H9 (cell line): ENCODE results near the gene XAGE2. TPM values are rescaled to one million over a fixed set of nuclear protein-coding genes. Genes with fewer than 3 reads are reported as not detected.
"Not testable (repeated sequence)": the region's sequence is repeated elsewhere in the genome, so short reads cannot be mapped to it uniquely, and the experiment has no call there.

Experiments
- DNase-seq: peaks from one replicate; pipeline ENCODE4 v3.0.0-alpha.2; 2017
- H2AFZ ChIP-seq: one replicate; pipeline ENCODE4 v1.6.1; 2013; ENCODE audit warnings: mild to moderate bottlenecking, low read length, control low read depth, moderate library complexity
- H2AK5ac ChIP-seq: 2 replicates; pipeline ENCODE4 v1.6.1; 2013; ENCODE audit warnings: low read length, control low read depth, mixed read lengths; ENCODE audit not compliant: insufficient read length
- H2BK120ac ChIP-seq: one replicate; pipeline ENCODE4 v1.6.1; 2013; ENCODE audit warnings: low read depth, mild to moderate bottlenecking, low read length, control low read depth, inconsistent platforms; ENCODE audit not compliant: poor library complexity, severe bottlenecking
- H2BK12ac ChIP-seq: 2 replicates; pipeline ENCODE4 v1.6.1; 2013; ENCODE audit warnings: low read length, control low read depth, mixed read lengths, low read depth; ENCODE audit not compliant: insufficient read length
- H2BK15ac ChIP-seq: 2 replicates; pipeline ENCODE4 v1.6.1; 2013; ENCODE audit warnings: low read depth, low read length, control low read depth
- H2BK20ac ChIP-seq: one replicate; pipeline ENCODE4 v1.6.1; 2013; ENCODE audit warnings: low read depth, mild to moderate bottlenecking, low read length, control low read depth, inconsistent platforms; ENCODE audit not compliant: poor library complexity, severe bottlenecking
- H2BK5ac ChIP-seq: 2 replicates; pipeline ENCODE4 v1.6.1; 2013; ENCODE audit warnings: low read length, control low read depth, mixed read lengths; ENCODE audit not compliant: insufficient read length
- H3K14ac ChIP-seq: 2 replicates; pipeline ENCODE4 v1.6.1; 2013; ENCODE audit warnings: low read length, control low read depth; ENCODE audit not compliant: insufficient read depth
- H3K18ac ChIP-seq: 2 replicates; pipeline ENCODE4 v1.6.1; 2013; ENCODE audit warnings: low read depth, mild to moderate bottlenecking, mixed read lengths, low read length, control low read depth; ENCODE audit not compliant: insufficient read length
- H3K23ac ChIP-seq: 2 replicates; pipeline ENCODE4 v1.6.1; 2013; ENCODE audit warnings: low read length, control low read depth, mixed read lengths, low read depth; ENCODE audit not compliant: insufficient read length
- H3K23me2 ChIP-seq: 2 replicates; pipeline ENCODE4 v1.6.1; 2013; ENCODE audit warnings: low read depth, mild to moderate bottlenecking, mixed read lengths, low read length, control low read depth; ENCODE audit not compliant: insufficient read length, poor library complexity, severe bottlenecking
- H3K27ac ChIP-seq: 2 replicates; pipeline ENCODE4 v1.5.1; 2013; ENCODE audit warnings: low read length, control low read depth, mixed read lengths, low read depth; ENCODE audit not compliant: insufficient read length
- H3K27me3 ChIP-seq: 2 replicates; pipeline ENCODE4 v1.6.1; 2013; ENCODE audit warnings: low read length, control low read depth, inconsistent platforms; ENCODE audit not compliant: insufficient read depth
- H3K4ac ChIP-seq: 2 replicates; pipeline ENCODE4 v1.6.1; 2013; ENCODE audit warnings: low read depth, mild to moderate bottlenecking, control low read depth, inconsistent platforms, low read length, moderate library complexity
- H3K4me1 ChIP-seq: 2 replicates; pipeline ENCODE4 v1.6.1; 2013; ENCODE audit warnings: low read length, control low read depth, inconsistent platforms; ENCODE audit not compliant: insufficient read depth
- H3K4me2 ChIP-seq: 2 replicates; pipeline ENCODE4 v1.6.1; 2013; ENCODE audit warnings: low read length, control low read depth, mixed read lengths; ENCODE audit not compliant: insufficient read length, insufficient read depth
- H3K56ac ChIP-seq: 2 replicates; pipeline ENCODE4 v1.6.1; 2013; ENCODE audit warnings: low read depth, mild to moderate bottlenecking, mixed read lengths, low read length, control low read depth; ENCODE audit not compliant: insufficient read length
- H3K79me1 ChIP-seq: 2 replicates; pipeline ENCODE4 v1.6.1; 2013; ENCODE audit warnings: low read depth, mild to moderate bottlenecking, moderate library complexity, low read length, control low read depth, inconsistent platforms; ENCODE audit not compliant: insufficient read depth, poor library complexity, severe bottlenecking
- H3K79me2 ChIP-seq: 2 replicates; pipeline ENCODE4 v1.6.1; 2013; ENCODE audit warnings: low read length, control low read depth, inconsistent platforms; ENCODE audit not compliant: insufficient read depth
- H3K9ac ChIP-seq: 2 replicates; pipeline ENCODE4 v1.6.1; 2013; ENCODE audit warnings: low read length, control low read depth, mixed read lengths; ENCODE audit not compliant: insufficient read length; ENCODE audit errors: extremely low read depth
- H3K9me3 ChIP-seq: one replicate; pipeline ENCODE4 v1.6.1; 2013; ENCODE audit warnings: low read depth, low read length, inconsistent platforms; ENCODE audit not compliant: control insufficient read depth
- H3T11ph ChIP-seq: one replicate; pipeline ENCODE4 v1.6.1; 2013; ENCODE audit warnings: mild to moderate bottlenecking, low read length, control low read depth, inconsistent platforms
- H4K20me1 ChIP-seq: one replicate; pipeline ENCODE4 v1.6.1; 2013; ENCODE audit not compliant: control insufficient read depth, insufficient read length, insufficient read depth
- H4K5ac ChIP-seq: 2 replicates; pipeline ENCODE4 v1.6.1; 2013; ENCODE audit warnings: low read depth, mild to moderate bottlenecking, mixed read lengths, low read length, control low read depth; ENCODE audit not compliant: insufficient read length
- H4K8ac ChIP-seq: replicated peaks from 2 replicates; pipeline ENCODE4 v1.6.1; 2013; ENCODE audit warnings: low read length, control low read depth, mixed read lengths, low read depth; ENCODE audit not compliant: insufficient read length
- H4K91ac ChIP-seq: 2 replicates; pipeline ENCODE4 v1.6.1; 2013; ENCODE audit warnings: low read depth, mild to moderate bottlenecking, moderate library complexity, mixed read lengths, low read length, control low read depth; ENCODE audit not compliant: insufficient read length
- H3K27ac Mint-ChIP-seq, 3 experiments: 2 replicates in 2 of 3; 3 replicates in 1 of 3; pipeline ENCODE4 v1.8.0; 2020 to 2021; ENCODE audit warnings: mixed read lengths in 3 of 3, mild to moderate bottlenecking in 1 of 3, moderate library complexity in 1 of 3
- H3K27me3 Mint-ChIP-seq: 2 replicates; pipeline ENCODE4 v1.8.0; 2021; ENCODE audit warnings: low read depth, mild to moderate bottlenecking, moderate library complexity, mixed read lengths
- H3K36me3 Mint-ChIP-seq, 3 experiments: 2 replicates in 2 of 3; 3 replicates in 1 of 3; pipeline ENCODE4 v1.8.0; 2020 to 2021; ENCODE audit warnings: low read depth in 3 of 3, mixed read lengths in 3 of 3; ENCODE audit not compliant: insufficient read depth in 1 of 3
- H3K4me1 Mint-ChIP-seq, 2 experiments: 2 replicates each; pipeline ENCODE4 v1.8.0; 2020; ENCODE audit warnings: mixed read lengths in 2 of 2
- H3K4me3 Mint-ChIP-seq, 2 experiments: 2 replicates in 1 of 2; 3 replicates in 1 of 2; pipeline ENCODE4 v1.8.0; 2020 to 2021; ENCODE audit warnings: mild to moderate bottlenecking in 2 of 2, mixed read lengths in 2 of 2, moderate library complexity in 1 of 2
- H3K9me3 Mint-ChIP-seq, 2 experiments: 2 replicates in 1 of 2; 3 replicates in 1 of 2; pipeline ENCODE4 v1.8.0; 2020; ENCODE audit warnings: mild to moderate bottlenecking in 2 of 2, mixed read lengths in 2 of 2, moderate library complexity in 1 of 2
- WGBS: extraction: QIAGEN DNeasy Blood & Tissue Kit; methylation state at CpG from one replicate; pipeline ENCODE4 v1.1.7; 2013; ENCODE audit warnings: missing lambda C conversion rate, low lambda C conversion rate, mixed read lengths; ENCODE audit not compliant: insufficient read length; ENCODE audit errors: extremely low coverage; 5-methylcytosine and 5-hydroxymethylcytosine counted together
- total RNA-seq: library from RNA; stranded (reverse); gene quantifications from 2 replicates; pipeline ENCODE4 v1.2.1, GENCODE V29; 2021
- TF ChIP-seq, protein P1 (sequence below): fragments of 200-600 bp; sonication (generic); conservative IDR thresholded peaks from 3 replicates; pipeline ENCODE4 v1.8.0; 2021; ENCODE audit warnings: antibody characterized with exemption, mild to moderate bottlenecking

XAGE2 gene
- total RNA-seq, 1 experiment from 2014 or later, result not detected

DNA sequence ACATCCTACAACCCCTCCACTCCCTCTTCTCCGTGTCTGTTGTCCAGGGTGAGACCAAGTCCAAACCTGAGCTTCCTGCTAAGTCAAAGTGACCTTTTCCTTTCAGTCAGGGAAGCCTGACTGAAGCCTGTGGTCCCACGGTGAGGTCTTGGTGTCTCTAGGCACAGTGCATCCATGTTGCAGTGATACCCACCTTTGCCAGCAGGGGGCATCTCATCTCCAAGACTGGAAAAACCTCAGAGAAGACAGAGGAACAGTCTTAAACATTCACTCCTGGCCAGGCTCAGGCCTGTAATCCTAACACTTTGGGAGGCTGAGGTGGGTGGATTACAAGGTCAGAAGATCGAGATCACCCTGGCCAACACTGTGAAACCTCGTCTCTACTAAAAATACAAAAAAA is 23.4 kb upstream of the XAGE2 start:
- H3K27ac Mint-ChIP-seq, H3K27me3 Mint-ChIP-seq, H3K23ac ChIP-seq, H3K4me1 Mint-ChIP-seq, H2BK15ac ChIP-seq, H3K27me3 ChIP-seq, H2BK120ac ChIP-seq, H3K79me1 ChIP-seq, H3K14ac ChIP-seq, H4K8ac ChIP-seq, H2BK12ac ChIP-seq, H3K23me2 ChIP-seq, H3K79me2 ChIP-seq, H2BK20ac ChIP-seq, H2BK5ac ChIP-seq, H4K20me1 ChIP-seq, H3K36me3 Mint-ChIP-seq, H2AK5ac ChIP-seq, H3K4ac ChIP-seq, H3K9ac ChIP-seq, H3K4me1 ChIP-seq, H3K4me3 Mint-ChIP-seq, H3K18ac ChIP-seq, H3T11ph ChIP-seq, H3K27ac ChIP-seq, H4K5ac ChIP-seq, H2AFZ ChIP-seq, H3K56ac ChIP-seq, H4K91ac ChIP-seq, H3K4me2 ChIP-seq: not testable (repeated sequence)
- no CpG with 5 or more reads among the region's 4 CpGs for WGBS
- DNase-seq, result peak; percentile 56
- peaks cover 15% of the 10 kb centered on the region for H3K9me3 ChIP-seq
- H3K9me3 Mint-ChIP-seq, result peaks cover 61 to 64% of the 10 kb centered on the region in 2 experiments
- TF ChIP-seq, protein P1, sequence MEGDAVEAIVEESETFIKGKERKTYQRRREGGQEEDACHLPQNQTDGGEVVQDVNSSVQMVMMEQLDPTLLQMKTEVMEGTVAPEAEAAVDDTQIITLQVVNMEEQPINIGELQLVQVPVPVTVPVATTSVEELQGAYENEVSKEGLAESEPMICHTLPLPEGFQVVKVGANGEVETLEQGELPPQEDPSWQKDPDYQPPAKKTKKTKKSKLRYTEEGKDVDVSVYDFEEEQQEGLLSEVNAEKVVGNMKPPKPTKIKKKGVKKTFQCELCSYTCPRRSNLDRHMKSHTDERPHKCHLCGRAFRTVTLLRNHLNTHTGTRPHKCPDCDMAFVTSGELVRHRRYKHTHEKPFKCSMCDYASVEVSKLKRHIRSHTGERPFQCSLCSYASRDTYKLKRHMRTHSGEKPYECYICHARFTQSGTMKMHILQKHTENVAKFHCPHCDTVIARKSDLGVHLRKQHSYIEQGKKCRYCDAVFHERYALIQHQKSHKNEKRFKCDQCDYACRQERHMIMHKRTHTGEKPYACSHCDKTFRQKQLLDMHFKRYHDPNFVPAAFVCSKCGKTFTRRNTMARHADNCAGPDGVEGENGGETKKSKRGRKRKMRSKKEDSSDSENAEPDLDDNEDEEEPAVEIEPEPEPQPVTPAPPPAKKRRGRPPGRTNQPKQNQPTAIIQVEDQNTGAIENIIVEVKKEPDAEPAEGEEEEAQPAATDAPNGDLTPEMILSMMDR, result peak; percentile 59
